Lower leg skin (tissue), 4 donors: ENCODE measurements around the gene NAV2. TPM values are rescaled to one million over a fixed set of nuclear protein-coding genes. Genes with fewer than 3 reads are reported as not detected.

ENCODE experiments used
- DNase-seq, 2 donors: peaks; one replicate each; pipeline ENCODE4 v3.0.0-alpha.2; 2019; ENCODE audit warnings: low spot score in 2 of 2
- H3K4me3 ChIP-seq: fragments of 200-600 bp; sonication (generic); 2 replicates; pipeline ENCODE4 v1.5.1; 2017; ENCODE audit warnings: mild to moderate bottlenecking, low read depth; ENCODE audit not compliant: poor library complexity, severe bottlenecking
- POLR2A ChIP-seq, 2 donors: fragments of 450-650 bp; IDR thresholded peaks; one replicate each; pipeline ENCODE4 v1.6.1; 2016 to 2017; ENCODE audit warnings: antibody characterized with exemption in 2 of 2, mild to moderate bottlenecking in 1 of 2, moderate library complexity in 1 of 2
- WGBS, 2 donors: methylation state at CpG; one replicate each; pipeline ENCODE4 v1.1.5; 2018; 5-methylcytosine and 5-hydroxymethylcytosine counted together
- intact Hi-C: fragments of 100-400 bp; cut with DNase I; formaldehyde crosslinking; loops from one replicate; pipeline ENCODE4 v1.15.0; 2023; ENCODE audit warnings: low total_unique reads
- total RNA-seq, 4 donors: library from RNA; depleted of rRNA; stranded (reverse); fragments of >200 nt; gene quantifications; one replicate each; pipeline ENCODE4 v1.1.0, GENCODE V29; 2016
- TF ChIP-seq, protein P1 (sequence below), 3 donors: fragments of 450-650 bp; IDR thresholded peaks; one replicate each; pipeline ENCODE4 v1.5.1; 2016; ENCODE audit warnings: antibody characterized with exemption in 3 of 3, mild to moderate bottlenecking in 3 of 3, moderate library complexity in 2 of 3

The NAV2 gene
- total RNA-seq, 4 donors from 2014 or later = 5.8 to 30.7 (median 21.0) TPM

DNA sequence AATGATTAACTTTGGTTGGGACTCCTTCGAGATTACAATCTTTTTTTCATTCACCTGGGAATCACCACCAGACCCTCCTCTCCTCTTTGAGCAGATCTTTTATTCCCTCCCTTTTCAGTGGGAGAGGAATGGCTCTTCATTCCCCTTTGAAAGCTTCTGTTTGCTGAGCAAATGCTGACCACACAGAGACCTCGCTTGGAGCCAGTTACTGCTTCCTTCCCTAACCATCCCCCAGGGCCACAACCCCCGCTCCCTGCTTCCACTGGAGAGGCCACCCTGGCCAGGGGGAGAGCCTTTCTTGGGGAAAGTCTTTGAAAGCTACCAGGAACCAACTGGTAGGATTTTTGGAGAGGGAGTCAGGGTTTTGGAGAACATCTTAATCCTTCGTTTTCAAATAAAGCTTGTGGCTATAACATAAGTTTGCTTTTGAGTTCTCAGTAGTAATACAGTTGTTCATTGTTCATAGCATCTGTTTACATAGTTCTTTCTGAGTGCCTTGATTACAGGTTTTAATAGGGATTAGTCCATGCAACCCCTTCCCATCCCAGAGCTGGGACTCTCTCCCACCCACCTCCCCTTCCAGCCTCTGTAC is 309.2 kb downstream of the NAV2 start:
- no peak for DNase-seq
- TF ChIP-seq POLR2A (IDR thresholded peaks at IDR 0.05) = no peak
- TF ChIP-seq, protein P1, sequence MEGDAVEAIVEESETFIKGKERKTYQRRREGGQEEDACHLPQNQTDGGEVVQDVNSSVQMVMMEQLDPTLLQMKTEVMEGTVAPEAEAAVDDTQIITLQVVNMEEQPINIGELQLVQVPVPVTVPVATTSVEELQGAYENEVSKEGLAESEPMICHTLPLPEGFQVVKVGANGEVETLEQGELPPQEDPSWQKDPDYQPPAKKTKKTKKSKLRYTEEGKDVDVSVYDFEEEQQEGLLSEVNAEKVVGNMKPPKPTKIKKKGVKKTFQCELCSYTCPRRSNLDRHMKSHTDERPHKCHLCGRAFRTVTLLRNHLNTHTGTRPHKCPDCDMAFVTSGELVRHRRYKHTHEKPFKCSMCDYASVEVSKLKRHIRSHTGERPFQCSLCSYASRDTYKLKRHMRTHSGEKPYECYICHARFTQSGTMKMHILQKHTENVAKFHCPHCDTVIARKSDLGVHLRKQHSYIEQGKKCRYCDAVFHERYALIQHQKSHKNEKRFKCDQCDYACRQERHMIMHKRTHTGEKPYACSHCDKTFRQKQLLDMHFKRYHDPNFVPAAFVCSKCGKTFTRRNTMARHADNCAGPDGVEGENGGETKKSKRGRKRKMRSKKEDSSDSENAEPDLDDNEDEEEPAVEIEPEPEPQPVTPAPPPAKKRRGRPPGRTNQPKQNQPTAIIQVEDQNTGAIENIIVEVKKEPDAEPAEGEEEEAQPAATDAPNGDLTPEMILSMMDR (IDR thresholded peaks at IDR 0.05) = no peak
- intact Hi-C loops = no loop called here
- H3K4me3 ChIP-seq = no peak overlapping the region
- 77 to 81% methylated on average over 4 of the region's 4 CpGs for WGBS, 2 donors

DNA sequence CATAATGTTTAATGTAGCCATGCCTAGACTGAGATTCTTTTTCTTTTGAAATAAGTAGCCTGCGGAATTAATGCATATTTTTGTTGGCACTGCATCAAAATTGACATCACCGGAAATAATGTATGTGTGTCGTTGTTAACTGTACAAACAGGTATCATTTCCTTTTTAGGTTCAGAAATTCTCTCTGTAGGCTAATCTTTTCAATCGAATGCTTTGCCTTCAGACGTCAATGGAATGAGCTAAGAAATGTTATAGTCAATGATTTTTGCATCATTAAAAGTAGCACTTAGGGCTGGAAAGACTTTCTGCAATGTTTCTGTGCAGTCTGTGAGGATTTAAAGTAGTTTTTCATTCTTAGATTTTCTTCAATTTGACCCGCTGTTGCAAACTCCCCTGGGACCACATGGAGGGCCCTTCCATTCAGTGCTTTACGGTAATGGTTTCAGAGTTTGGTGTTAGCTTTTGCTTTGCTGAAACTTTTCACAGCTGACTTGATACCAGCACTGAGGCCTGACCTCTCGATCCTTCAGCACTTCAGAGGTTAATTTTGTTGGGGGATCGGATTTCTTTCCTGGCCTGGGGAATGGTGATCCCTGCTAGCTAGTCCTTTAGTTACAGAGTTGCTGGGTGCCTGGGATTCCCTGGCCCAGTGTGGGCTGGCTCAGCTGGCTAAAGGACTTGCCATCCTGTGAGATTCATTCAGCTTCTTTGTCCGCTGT is 309.9 kb downstream of the NAV2 start:
- intact Hi-C loops = no loop called here
- no peak for DNase-seq
- H3K4me3 ChIP-seq = no peak overlapping the region
- 66 to 67% methylated on average over 10 of the region's 10 CpGs for WGBS, 2 donors
- TF ChIP-seq, protein P1 (IDR thresholded peaks at IDR 0.05) = no peak
- no peak for TF ChIP-seq POLR2A (IDR thresholded peaks at IDR 0.05)

DNA sequence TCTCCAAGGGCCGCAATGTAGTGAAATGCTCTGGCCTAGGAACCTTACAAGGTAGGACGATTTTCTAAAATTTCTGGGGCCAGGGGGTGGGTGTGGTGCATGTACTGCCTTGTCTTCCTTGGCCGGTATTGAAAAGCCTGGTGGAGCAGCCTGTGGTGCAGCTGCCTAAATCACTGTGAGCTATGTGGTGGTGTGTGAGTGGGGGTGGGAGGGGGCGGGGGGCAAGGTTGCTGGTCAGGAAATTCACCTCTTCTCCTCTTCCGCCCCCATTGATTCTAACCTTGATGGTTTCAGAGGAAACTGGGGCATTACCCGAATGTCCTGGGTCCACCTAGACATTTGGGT is 310.4 kb downstream of the NAV2 start:
- no peak for TF ChIP-seq POLR2A (IDR thresholded peaks at IDR 0.05)
- TF ChIP-seq, protein P1 (IDR thresholded peaks at IDR 0.05) = no peak
- intact Hi-C loops = no loop called here
- WGBS, 2 donors = 70 to 71% methylated on average over 6 of the region's 6 CpGs
- H3K4me3 ChIP-seq = no peak overlapping the region
- DNase-seq = no peak

DNA sequence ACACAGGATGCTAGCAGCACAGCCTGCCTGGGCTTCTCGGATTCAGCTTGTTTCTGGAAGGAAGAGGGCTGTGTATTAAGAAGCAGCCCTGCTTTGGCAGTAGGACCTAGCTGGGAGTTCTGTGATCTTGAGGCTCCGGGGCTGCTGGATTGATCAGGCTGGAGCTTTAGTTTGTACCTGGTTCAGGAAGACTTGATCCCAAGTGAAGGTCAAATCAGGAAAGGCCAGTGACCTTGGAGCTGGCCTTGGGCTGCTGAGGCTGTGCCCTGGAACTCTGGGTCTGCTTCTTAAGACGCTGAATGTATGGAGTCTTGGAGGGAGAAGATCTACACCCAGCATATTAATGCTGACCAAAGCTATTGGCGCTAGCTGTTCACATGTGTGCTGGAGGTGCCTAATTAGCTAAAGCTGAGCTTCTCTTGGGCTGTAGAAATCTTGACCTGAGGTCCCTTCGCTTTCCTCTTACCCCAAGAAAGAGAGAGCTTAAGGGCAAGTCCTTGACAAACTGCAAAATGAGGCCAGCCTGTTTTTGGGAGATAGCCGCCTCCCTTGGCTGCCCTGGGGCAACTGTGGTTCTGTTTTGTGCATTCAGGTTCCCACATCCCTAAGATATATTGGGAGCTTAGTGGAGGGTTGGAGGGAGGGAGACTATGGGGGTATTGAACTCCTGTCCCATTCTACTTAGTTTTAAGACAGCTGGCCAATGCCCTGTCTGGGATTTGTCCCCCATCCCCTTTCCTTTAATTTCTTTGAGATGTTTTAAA is 311.7 kb downstream of the NAV2 start:
- no peak for DNase-seq
- no peak overlapping the region for H3K4me3 ChIP-seq
- intact Hi-C loops = no loop called here
- TF ChIP-seq POLR2A (IDR thresholded peaks at IDR 0.05) = no peak
- TF ChIP-seq, protein P1 (IDR thresholded peaks at IDR 0.05) = no peak
- WGBS, 2 donors = 84% methylated on average over 6 of the region's 6 CpGs

DNA sequence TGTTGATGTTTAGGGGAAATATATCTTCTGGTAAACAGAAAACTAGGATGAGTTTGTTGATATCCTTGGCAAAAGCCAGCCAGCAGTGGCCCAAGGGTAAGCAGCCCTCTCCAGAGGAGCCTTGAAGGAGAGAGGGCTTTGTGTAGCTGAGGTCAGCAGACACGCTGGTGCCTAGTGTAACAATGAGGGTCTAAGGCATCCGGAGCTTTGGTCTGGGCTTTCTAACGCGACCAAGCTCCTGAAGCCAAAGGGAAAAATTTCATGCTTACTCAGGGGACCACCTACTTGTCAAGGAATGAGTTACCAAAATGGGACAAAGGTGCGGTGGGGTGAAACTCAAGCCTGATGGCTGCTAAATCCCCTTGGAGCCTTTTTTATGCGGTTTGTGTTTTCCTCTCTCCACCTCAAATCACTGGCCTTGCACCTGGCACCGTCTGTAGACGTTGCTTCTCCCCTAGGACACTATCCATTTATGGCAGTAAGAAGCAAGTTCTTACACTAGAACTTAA is 312.7 kb downstream of the NAV2 start:
- 72 to 76% methylated on average over 8 of the region's 8 CpGs for WGBS, 2 donors
- TF ChIP-seq, protein P1 (IDR thresholded peaks at IDR 0.05) = no peak
- no peak for TF ChIP-seq POLR2A (IDR thresholded peaks at IDR 0.05)
- intact Hi-C loops = no loop called here

More for the DNA sequence above, 312.7 kb downstream of the NAV2 start:
- DNase-seq = no peak
- no peak overlapping the region for H3K4me3 ChIP-seq
